ENCODE results near the gene PRDM11. TPM values are rescaled to one million over a fixed set of nuclear protein-coding genes. Genes with fewer than 3 reads are reported as not detected.

PRDM11 gene
- total and polyA plus RNA-seq, 4 experiments from 2014 or later, result 0.30 to 8.5 (median 4.4) TPM

DNA sequence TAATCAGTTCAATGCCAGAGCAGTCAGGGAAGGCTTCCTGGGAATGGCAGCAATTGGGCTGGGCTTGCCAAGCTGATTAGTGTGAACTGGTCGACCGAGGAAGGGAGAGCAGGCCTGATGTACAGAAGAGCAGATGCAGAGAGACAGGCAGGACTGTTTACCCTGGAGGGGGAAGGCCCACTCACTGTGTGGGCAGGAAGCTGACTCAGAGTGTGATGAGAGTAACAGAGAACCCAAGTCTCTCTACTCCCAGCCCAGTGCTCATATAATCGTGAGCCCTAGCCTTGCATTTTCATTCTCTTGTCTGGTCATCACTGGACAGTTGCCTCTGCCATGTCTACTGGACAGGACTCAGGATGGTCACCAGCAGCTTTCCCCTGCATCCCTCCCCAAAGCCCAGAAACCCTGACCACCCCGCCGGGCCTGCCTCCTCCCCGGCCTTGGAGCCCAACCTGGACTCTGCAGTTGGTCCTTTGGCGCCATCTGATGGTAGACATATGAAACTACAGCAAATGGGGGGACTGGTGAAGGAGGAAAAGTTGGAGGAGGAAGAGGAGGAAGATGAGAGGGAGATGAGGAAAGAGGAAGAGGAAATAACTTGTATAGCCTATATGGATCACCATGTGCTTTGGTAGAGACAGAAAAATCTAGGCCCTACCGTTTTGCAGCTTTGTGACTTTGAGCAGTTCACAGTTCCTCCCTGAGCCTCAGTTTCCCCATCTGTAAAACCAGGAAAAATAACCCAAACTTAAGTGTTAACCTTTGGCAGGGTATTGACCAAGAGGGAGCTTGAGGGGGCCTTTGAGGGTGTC, 43.4 kb upstream of the PRDM11 start:
- Histone ChIP-seq H3K9me3 (ENCODE audit: control insufficient read depth in 1 of 2, low read length in 2 of 2) (no peaks in the 10 kb centered on the region), H3K27me3 (ENCODE audit: insufficient read depth, low read length) (no peaks in the 10 kb centered on the region), H3K27ac (ENCODE audit: low read depth, low read length) (peak overlapping the region; percentile 16), H3K4me3 (ENCODE audit: low read length in 2 of 2) (peak overlapping the region in 1 of 2 donors; percentile 34), H3K36me3 (ENCODE audit: insufficient read depth, low read length) (no peaks in the 10 kb centered on the region), H3K4me1 (ENCODE audit: insufficient read depth, low read length) (peaks cover 17% of the 10 kb centered on the region)
- CTCF ChIA-PET (ENCODE audit: partially characterized antibody), result interaction anchor here (0.7 to 23.6 kb wide), 44 partner anchors 7 to 544 kb away, joined by 3 to 1298 read pairs (median 4); partner anchors contain the start of gene TP53I11
- peak; percentile 69 to 76 (median 71) for DNase-seq
- Mint-ChIP-seq H3K27me3 (peaks cover 5 to 7% of the 10 kb centered on the region in 2 donors), H3K9me3 (no peaks in the 10 kb centered on the region), H3K36me3 (no peaks in the 10 kb centered on the region), H3K4me3 (peak overlapping the region; percentile 39 to 88 (median 68)), H3K27ac (peak overlapping the region; percentile 4 to 94 (median 46)), H3K4me1 (peaks cover 9 to 20% (median 18%) of the 10 kb centered on the region in 4 donors)
- intact Hi-C loops (cut with micrococcal nuclease), result loop anchor here (1.0 to 5.0 kb wide), 4 partner anchors 23 to 176 kb away; partner anchors contain the start of gene TP53I11
- POLR2A ChIA-PET (ENCODE audit: partially characterized antibody), result interaction anchor here (0.8 to 4.5 kb wide), 8 partner anchors 21 to 175 kb away, joined by 3 to 61 read pairs (median 7); partner anchors contain the start of gene TP53I11

GRCh38 chr11:45104006-45104789, 42.2 kb upstream of the PRDM11 start:
- Mint-ChIP-seq H3K4me3 (no peak overlapping the region), H3K4me1 (peaks cover 9 to 20% (median 18%) of the 10 kb centered on the region in 4 donors), H3K36me3 (no peaks in the 10 kb centered on the region), H3K9me3 (no peaks in the 10 kb centered on the region), H3K27me3 (peaks cover 0 to 3% of the 10 kb centered on the region in 2 donors), H3K27ac (no peak overlapping the region)
- POLR2A ChIA-PET (ENCODE audit: partially characterized antibody), result interaction anchor here (1.5 to 4.5 kb wide), 7 partner anchors 22 to 176 kb away, joined by 3 to 61 read pairs (median 11); partner anchors contain the start of gene TP53I11
- peaks cover 17% of the 10 kb centered on the region for H3K4me1 ChIP-seq (ENCODE audit: insufficient read depth, low read length)
- H3K36me3 ChIP-seq (ENCODE audit: insufficient read depth, low read length), result no peaks in the 10 kb centered on the region
- no peak overlapping the region for H3K4me3 ChIP-seq (ENCODE audit: low read length in 2 of 2)
- no peak overlapping the region for H3K27ac ChIP-seq (ENCODE audit: low read depth, low read length)
- CTCF ChIA-PET (ENCODE audit: partially characterized antibody), result interaction anchor here (0.7 to 23.6 kb wide), 44 partner anchors 8 to 491 kb away, joined by 3 to 1298 read pairs (median 5); partner anchors contain the start of gene TP53I11
- no peaks in the 10 kb centered on the region for H3K9me3 ChIP-seq (ENCODE audit: control insufficient read depth in 1 of 2, low read length in 2 of 2)
- DNase-seq, result no peak
- no peaks in the 10 kb centered on the region for H3K27me3 ChIP-seq (ENCODE audit: insufficient read depth, low read length)
- intact Hi-C loops (cut with micrococcal nuclease), result loop anchor here (5.0 kb wide), 1 partner anchor 152 kb away; the partner anchor contains the start of gene TP53I11

- Histone ChIP-seq H3K27me3 (ENCODE audit: insufficient read depth, low read length) (no peaks in the 10 kb centered on the region), H3K4me1 (ENCODE audit: insufficient read depth, low read length) (peaks cover 17% of the 10 kb centered on the region), H3K4me3 (ENCODE audit: low read length in 2 of 2) (no peak overlapping the region), H3K36me3 (ENCODE audit: insufficient read depth, low read length) (no peaks in the 10 kb centered on the region), H3K9me3 (ENCODE audit: control insufficient read depth in 1 of 2, low read length in 2 of 2) (no peaks in the 10 kb centered on the region), H3K27ac (ENCODE audit: low read depth, low read length) (no peak overlapping the region)
- no peaks in the 10 kb centered on the region for H3K9me3 Mint-ChIP-seq
- DNase-seq, result no peak
- ChIA-PET POLR2A (ENCODE audit: partially characterized antibody) (interaction anchor here (1.6 to 4.5 kb wide), 5 partner anchors 25 to 178 kb away, joined by 7 to 61 read pairs (median 11); no protein-coding TSS in a partner anchor), CTCF (ENCODE audit: partially characterized antibody) (interaction anchor here (0.7 to 23.6 kb wide), 36 partner anchors 9 to 657 kb away, joined by 3 to 1298 read pairs (median 6); partner anchors contain the start of gene TP53I11)
- no peak overlapping the region for H3K4me3 Mint-ChIP-seq
- intact Hi-C loops (cut with micrococcal nuclease), result loop anchor here (5.0 kb wide), 1 partner anchor 152 kb away; the partner anchor contains the start of gene TP53I11
- no peak overlapping the region for H3K27ac Mint-ChIP-seq
- H3K4me1 Mint-ChIP-seq, result peaks cover 9 to 20% (median 18%) of the 10 kb centered on the region in 4 donors
- peaks cover under 1 to 3% of the 10 kb centered on the region in 2 donors for H3K27me3 Mint-ChIP-seq
- no peaks in the 10 kb centered on the region for H3K36me3 Mint-ChIP-seq
Measured at GRCh38 chr11:45104790-45105084, 41.7 kb upstream of the PRDM11 start.

DNA sequence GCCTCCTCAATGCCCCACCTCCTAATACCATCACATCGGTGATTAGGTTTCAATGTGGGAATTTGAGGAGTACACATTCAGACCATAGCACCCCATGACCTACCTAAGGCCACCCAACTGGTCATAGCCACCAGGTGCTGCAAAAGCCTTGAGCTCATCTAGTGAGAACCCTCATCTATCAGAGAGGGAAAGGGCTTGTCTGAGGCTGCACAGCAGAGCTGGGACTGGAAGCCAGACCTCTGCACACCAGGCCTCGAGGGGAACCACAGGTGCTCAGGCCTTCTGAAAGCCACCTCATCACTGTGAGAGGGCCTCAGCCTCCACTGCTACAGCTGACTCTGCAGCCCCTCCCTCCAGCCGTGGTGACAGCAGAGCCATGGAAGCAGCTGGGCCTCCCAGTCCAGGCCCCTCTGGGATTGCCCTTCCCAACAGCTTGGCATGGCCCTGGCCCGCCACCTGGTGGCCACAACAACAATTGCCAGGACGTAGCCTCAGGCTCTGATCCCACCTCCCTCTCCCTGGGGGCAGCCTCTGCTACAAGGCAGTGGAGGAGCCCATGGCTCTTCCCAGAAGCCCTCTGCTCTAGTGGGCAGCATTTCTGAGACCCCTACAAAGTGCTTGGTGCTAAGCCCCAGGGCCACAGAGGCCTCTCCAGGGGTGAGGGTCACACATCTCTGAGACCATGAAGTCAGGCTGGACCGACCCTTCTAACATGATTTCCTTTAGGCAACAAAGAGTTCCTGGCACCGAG, 41.0 kb upstream of the PRDM11 start:
- Mint-ChIP-seq H3K27ac (no peak overlapping the region), H3K4me1 (peaks cover 8 to 19% (median 18%) of the 10 kb centered on the region in 4 donors), H3K36me3 (no peaks in the 10 kb centered on the region), H3K9me3 (no peaks in the 10 kb centered on the region), H3K27me3 (peaks cover 3 to 5% of the 10 kb centered on the region in 2 donors), H3K4me3 (no peak overlapping the region)
- Histone ChIP-seq H3K4me3 (ENCODE audit: low read length in 2 of 2) (no peak overlapping the region), H3K36me3 (ENCODE audit: insufficient read depth, low read length) (no peaks in the 10 kb centered on the region), H3K4me1 (ENCODE audit: insufficient read depth, low read length) (peaks cover 17% of the 10 kb centered on the region), H3K9me3 (ENCODE audit: control insufficient read depth in 1 of 2, low read length in 2 of 2) (no peaks in the 10 kb centered on the region), H3K27me3 (ENCODE audit: insufficient read depth, low read length) (no peaks in the 10 kb centered on the region), H3K27ac (ENCODE audit: low read depth, low read length) (no peak overlapping the region)
- ChIA-PET CTCF (ENCODE audit: partially characterized antibody) (interaction anchor here (0.7 to 23.6 kb wide), 38 partner anchors 10 to 657 kb away, joined by 3 to 1298 read pairs (median 5); partner anchors contain the start of gene TP53I11), POLR2A (ENCODE audit: partially characterized antibody) (interaction anchor here (1.6 to 4.5 kb wide), 3 partner anchors 169 to 178 kb away, joined by 7 to 61 read pairs (median 8); no protein-coding TSS in a partner anchor)
- intact Hi-C loops (cut with micrococcal nuclease), result no loop called here
- DNase-seq, result peak; percentile 51 to 56 (median 54)

DNA sequence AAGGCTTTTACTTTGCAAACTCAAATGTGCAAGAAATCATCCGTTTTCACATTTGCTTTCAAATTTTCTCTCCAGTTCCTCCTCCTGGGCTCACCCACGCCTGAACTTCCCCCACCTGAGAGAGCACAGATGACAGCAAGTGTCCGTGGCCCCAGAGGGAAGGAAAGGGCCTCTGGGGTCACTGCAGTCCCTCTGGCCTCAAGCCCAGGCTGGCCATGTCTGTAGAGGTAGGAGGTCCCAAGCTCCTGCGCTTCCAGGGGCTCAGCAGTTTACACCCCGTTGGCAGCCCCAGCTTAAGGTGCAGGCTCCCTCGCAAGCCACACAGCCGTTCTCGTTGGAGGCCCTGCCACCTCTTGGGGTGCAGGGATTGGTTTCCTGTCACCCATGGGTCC, 40.5 kb upstream of the PRDM11 start:
- peaks cover 7 to 15% (median 13%) of the 10 kb centered on the region in 4 donors for H3K4me1 Mint-ChIP-seq
- no peaks in the 10 kb centered on the region for H3K9me3 Mint-ChIP-seq
- peaks cover 15% of the 10 kb centered on the region for H3K4me1 ChIP-seq (ENCODE audit: insufficient read depth, low read length)
- no peak for DNase-seq
- ChIA-PET CTCF (ENCODE audit: partially characterized antibody) (interaction anchor here (0.8 to 23.6 kb wide), 15 partner anchors 10 to 656 kb away, joined by 3 to 1298 read pairs (median 10); no protein-coding TSS in a partner anchor), POLR2A (ENCODE audit: partially characterized antibody) (interaction anchor here (1.6 to 4.5 kb wide), 2 partner anchors 169 to 179 kb away, joined by 8 to 61 read pairs; no protein-coding TSS in a partner anchor)
- H3K4me3 ChIP-seq (ENCODE audit: low read length in 2 of 2), result no peak overlapping the region
- H3K27me3 Mint-ChIP-seq, result peaks cover 3 to 8% of the 10 kb centered on the region in 2 donors
- intact Hi-C loops (cut with micrococcal nuclease), result no loop called here
- no peaks in the 10 kb centered on the region for H3K36me3 ChIP-seq (ENCODE audit: insufficient read depth, low read length)
- H3K9me3 ChIP-seq (ENCODE audit: control insufficient read depth in 1 of 2, low read length in 2 of 2), result no peaks in the 10 kb centered on the region
- no peak overlapping the region for H3K4me3 Mint-ChIP-seq
- no peak overlapping the region for H3K27ac ChIP-seq (ENCODE audit: low read depth, low read length)
- H3K36me3 Mint-ChIP-seq, result no peaks in the 10 kb centered on the region
- H3K27ac Mint-ChIP-seq, result no peak overlapping the region
- H3K27me3 ChIP-seq (ENCODE audit: insufficient read depth, low read length), result no peaks in the 10 kb centered on the region

GRCh38 chr11:45106440-45106839, 40.0 kb upstream of the PRDM11 start:
- no peaks in the 10 kb centered on the region for H3K9me3 Mint-ChIP-seq
- H3K27me3 ChIP-seq (ENCODE audit: insufficient read depth, low read length), result no peaks in the 10 kb centered on the region
- no peaks in the 10 kb centered on the region for H3K9me3 ChIP-seq (ENCODE audit: control insufficient read depth in 1 of 2, low read length in 2 of 2)
- intact Hi-C loops (cut with micrococcal nuclease), result no loop called here
- H3K4me3 ChIP-seq (ENCODE audit: low read length in 2 of 2), result no peak overlapping the region
- peaks cover 7 to 13% (median 13%) of the 10 kb centered on the region in 4 donors for H3K4me1 Mint-ChIP-seq
- H3K27ac Mint-ChIP-seq, result no peak overlapping the region
- DNase-seq, result no peak
- CTCF ChIA-PET (ENCODE audit: partially characterized antibody), result interaction anchor here (5.4 to 23.6 kb wide), 4 partner anchors 11 to 223 kb away, joined by 32 to 1298 read pairs (median 178); no protein-coding TSS in a partner anchor
- POLR2A ChIA-PET (ENCODE audit: partially characterized antibody), result interaction anchor here (1.6 kb wide), 1 partner anchor 179 kb away, joined by 8 read pairs; no protein-coding TSS in a partner anchor
- no peaks in the 10 kb centered on the region for H3K36me3 Mint-ChIP-seq
- H3K27ac ChIP-seq (ENCODE audit: low read depth, low read length), result no peak overlapping the region
- peaks cover 14% of the 10 kb centered on the region for H3K4me1 ChIP-seq (ENCODE audit: insufficient read depth, low read length)
- peaks cover 3 to 8% of the 10 kb centered on the region in 2 donors for H3K27me3 Mint-ChIP-seq
- H3K36me3 ChIP-seq (ENCODE audit: insufficient read depth, low read length), result no peaks in the 10 kb centered on the region
- H3K4me3 Mint-ChIP-seq, result no peak overlapping the region

All from CD4-positive, alpha-beta memory T cell (primary cell).